ENCODE measurements around the gene POMZP3.
"Not testable (repeated sequence)": the region's sequence is repeated elsewhere in the genome, so short reads cannot be mapped to it uniquely, and the experiment has no call there.

The POMZP3 gene

DNA sequence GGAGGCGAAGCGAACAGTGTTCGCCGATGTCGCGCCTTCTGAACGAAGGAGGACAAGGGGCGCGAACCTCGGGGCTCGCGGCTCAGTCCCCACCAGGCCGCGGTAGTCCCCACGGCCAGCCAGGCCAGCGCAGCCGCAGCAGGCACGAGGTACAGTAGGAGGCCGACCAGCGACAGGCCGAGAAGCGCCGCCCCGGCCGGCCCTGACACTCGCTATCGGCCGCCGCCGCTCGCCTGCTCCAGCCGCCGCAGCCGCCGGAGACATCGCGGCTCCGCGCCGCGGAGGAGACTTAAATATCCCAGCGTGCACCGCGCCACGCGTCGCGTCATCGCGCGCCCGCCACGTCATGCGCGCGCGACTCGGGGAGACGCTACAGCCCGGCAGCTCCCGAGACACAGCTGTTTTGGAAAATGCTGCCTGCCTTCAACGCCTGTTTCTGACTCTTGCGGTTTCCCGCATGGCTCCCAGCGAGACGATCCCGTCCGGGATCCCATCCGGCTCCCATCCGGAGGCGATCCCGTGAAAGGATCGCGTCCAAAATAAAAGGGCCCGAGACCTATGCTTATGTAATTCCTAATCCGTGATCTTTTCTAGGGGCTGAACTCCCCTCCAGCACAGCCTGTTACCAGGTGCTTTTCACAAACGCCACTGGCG, at the start of gene POMZP3:
POMZP3 (minus strand) TSS at position 291 of the 654 bp plus-strand sequence. CDS start 1,215 bp downstream, outside the sequence.
- not testable (repeated sequence) for DNase-seq (ENCODE audit: low spot score)

DNA sequence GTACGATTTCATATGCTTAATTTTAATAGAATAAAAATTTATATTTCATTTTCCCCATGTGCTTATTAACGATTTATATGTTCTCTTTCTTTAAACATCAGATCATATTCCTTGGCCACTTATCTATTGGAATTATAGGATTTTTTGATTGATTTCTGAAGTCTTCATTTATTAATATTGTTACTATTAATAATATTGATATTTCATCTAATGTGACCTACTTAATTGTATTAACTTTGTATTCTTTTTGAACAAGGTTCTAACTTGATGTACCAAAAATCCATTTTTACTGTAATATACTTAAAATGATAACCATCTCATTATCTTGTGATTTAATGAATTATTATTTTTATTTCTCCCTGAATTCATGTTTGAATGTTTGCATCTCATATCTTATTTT, 48.7 kb upstream of the POMZP3 start:
- not testable (repeated sequence) for DNase-seq (ENCODE audit: low spot score)

DNA sequence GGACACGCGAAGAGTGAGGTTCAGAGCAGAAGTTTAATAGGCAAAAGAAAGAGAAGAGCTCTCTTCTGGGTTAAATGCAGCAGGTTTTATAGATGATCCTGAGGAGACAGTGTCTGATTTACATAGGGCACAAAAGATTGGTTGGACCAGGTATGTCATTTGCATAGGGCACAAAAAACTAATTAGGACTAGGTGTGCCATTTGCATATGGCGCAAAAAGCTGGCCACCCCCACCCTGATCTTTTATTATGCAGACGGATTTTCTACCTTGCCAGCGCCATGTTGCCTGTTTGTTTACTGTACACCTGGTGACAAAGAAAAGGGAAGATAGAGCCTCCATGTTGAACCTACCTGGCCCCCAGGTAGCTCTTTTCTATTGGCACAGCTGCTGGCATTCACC, 46.3 kb upstream of the POMZP3 start:
- DNase-seq (ENCODE audit: low spot score) = not testable (repeated sequence)

DNA sequence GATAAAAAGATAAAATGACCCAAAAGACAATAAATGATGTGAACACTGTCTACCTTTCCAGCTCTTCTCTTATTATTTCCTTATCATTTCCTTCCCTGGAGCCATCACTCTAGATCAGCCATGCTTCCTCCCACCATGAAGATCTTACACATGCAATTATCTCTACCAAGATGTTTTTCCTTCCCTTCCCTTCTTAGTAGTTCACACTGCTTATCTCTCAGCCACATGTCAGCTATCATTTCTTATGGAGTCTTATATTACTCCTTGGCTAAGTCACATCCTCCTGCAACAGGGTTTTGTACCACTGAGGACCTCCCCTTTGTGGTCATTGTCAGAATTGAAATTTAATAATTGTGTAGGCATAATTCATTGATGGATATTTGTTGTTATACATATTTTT, 32.1 kb upstream of the POMZP3 start:
- not testable (repeated sequence) for DNase-seq (ENCODE audit: low spot score)

DNA sequence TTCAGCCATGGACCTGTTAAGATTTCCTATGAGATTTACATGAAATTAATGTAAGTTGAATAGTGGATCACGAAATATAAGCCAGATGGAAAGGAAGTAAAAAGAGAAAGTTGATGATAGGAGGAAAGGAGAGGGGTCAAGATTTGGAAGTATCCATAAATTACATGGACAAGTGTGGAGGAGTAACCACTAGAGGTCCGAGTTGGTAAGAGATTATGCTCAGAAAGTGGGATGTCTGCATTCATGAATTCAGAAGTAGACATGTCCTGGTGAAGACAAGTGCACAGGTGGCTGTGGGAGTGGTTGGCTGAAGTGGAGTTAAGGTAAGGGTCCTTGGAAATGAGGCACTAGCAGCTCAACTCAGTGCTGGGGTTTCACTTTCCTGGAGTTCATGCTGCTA, 29.3 kb upstream of the POMZP3 start:
- DNase-seq (ENCODE audit: low spot score) = not testable (repeated sequence)

DNA sequence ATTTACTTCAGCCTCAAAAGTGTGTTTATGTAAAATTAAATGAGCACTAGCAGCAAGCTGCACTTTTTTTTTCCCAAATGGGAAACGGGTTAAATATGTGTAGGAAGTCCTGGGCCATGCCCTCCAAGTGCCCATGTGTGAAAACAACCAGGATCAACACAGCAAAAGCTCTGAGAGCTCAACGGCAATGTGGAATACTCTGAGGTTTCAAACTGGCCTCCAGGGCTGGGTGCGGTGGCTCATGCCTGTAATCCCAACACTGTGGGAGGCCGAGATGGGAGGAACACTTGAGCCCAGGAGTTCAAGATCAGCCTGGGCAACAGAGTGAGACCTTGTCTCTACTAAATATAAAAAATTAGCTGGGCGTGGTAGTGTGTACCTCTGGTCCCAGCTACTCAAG, 15.5 kb upstream of the POMZP3 start:
- not testable (repeated sequence) for DNase-seq (ENCODE audit: low spot score)

DNA sequence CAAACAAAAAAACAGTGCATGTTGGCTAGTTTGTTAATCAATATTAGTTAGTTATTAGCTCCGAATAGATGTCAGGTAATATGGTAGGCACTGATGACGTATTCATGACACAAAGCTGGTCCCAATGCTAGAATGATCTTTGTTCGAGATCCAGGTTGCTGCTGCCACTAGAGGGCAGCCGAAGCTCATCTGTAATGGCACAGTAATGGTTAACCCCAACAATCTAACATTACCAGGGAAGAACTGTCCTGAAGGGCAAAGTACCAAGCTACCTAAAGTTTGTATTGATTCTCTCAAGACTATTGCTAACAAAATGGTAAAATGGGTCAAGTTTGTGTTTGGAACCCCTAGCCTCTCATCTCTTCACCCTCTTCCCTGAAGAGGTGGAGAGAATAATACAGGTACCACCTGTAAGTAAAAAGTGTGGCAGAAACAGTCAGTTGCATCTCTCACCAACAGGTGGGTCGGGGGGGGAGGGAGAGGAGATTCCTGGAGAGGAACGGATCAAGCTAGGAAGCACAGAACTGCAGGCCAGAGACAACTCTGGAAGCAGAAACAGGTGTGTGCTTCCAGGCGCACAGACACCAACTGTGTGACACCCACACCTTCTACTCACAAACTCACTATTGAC, 10.1 kb upstream of the POMZP3 start:
- not testable (repeated sequence) for DNase-seq (ENCODE audit: low spot score)

DNA sequence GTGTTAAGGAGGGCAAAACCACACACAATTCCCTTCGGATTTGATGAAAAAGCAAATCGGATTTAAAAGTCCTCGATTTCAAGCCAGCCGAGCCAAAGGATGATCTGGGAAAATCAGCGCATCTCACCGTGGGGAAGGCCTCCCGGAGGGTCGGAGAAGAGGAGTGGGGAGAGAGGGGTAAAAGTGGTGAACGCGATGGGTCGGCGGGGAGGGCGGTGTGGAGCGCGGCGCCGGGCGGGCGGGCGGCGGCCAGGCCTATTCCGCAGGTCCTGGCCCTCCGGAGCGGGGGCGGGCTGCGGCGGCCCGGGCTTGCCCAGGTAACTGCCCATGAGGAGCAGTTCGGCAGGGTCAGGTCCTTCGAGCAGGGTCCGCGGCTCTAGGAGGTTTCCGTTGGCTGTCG, 498 bp downstream of the POMZP3 start:
- DNase-seq (ENCODE audit: low spot score) = not testable (repeated sequence)

DNA sequence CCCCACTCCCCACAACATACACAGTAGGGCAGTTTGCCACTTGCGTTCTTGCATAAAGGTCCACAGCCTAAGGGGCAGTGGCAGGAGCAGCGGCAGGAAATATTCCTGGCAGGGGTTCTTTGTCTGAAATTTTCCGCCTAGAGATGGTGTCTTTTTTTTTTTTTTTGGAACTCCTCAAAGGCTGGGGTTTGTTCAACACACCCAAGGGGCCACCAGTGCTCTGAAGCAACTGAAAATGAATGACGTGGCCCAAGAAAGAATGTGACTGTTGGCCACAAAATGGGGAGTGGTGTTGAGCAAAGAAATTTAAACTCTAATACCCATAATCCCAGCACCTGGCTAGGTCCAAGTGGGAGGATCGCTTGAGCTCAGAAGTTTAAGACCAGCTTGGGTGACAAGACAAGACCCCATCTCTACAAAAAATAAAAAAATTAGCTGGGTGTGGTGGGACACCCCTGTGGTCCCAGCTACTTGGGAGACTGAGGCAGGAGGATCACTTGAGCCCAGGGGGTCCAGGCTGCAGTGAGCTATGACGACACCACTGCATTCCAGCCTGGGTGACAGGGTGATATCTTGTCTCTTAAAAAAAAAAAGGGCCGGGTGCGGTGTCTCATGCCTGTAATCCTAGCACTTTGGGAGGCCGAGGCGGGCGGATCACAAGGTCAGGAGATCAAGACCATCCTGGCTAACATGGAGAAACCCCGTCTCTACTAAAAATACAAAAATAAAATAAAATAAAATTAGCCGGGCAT, 7.5 kb downstream of the POMZP3 start:
- DNase-seq (ENCODE audit: low spot score) = not testable (repeated sequence)

DNA sequence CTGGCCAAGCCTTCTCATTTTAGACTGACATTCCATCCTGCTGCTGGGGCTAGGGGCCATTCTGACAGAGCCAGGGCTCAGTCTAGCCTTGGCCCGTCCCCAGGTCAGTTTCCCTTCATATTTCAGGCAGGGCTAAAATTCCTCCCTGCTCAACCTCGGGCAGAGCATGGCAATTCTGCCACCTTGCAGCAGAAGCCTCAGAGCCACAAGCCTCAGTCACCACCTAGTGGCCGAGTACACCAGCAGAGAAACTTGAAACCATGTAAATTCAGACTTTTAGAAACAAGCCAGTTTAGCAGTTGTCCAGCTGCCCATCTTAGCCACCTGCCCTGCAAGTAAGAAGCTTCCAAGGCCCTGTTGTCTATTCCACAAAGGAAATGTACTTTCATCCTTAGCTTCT, 13.3 kb downstream of the POMZP3 start:
- DNase-seq (ENCODE audit: low spot score) = not testable (repeated sequence)

DNA sequence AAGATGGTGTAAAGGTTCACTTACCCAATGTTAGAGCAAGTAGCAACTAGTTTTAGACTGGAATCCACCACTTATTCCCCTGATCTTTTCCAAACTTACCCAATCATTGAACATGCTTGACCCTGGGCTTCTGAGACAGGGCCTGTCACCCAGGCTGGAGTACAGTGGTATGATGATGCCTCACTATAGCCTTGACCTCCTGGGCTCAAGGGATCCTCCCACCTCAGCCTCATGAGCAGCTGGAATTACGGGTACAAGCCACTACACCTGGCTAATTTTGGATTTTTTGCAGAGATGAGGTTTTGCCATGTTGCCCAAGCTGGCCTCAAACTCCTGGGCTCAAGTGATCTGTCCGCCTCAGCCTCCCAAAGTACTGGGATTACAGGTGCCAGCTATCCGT, 14.8 kb downstream of the POMZP3 start:
- DNase-seq (ENCODE audit: low spot score) = not testable (repeated sequence)

DNA sequence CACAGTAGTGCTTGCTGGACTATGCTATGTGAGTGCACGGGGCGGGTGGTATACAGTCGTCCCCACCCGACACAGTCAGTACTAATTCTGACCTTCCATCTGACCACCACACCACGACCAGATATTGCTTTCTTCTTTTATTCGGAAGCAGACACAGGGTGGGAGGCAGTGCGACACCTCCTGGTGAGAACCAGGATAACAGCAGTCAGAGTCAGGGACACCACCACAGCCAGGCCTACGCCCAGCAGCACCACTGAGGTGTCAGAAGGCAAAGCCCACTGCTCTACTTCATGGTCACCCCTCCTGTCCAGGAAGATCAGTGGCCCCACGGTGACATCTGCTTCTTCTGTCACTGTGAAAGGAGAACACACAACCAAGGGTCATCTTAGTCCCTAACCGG, 17.2 kb downstream of the POMZP3 start:
- DNase-seq (ENCODE audit: low spot score) = not testable (repeated sequence)

DNA sequence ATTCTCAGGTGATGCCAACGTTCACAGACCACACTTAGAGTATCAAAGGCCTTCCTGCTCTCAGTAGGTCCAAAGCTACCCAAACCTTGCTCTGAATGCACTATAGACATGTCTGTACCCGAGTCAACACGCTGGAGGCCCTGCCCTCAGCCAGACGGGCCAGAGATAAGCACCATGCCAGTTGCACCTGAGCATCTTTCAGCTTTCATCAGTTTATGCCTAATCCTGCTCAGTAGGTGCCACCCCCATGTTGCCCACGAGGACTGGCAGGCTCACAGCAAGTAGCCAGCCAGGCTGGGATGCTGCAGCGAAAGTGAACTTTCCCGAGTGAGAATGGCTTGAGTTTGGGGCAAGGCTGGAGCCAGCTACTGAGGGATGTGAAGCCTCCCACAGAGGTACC, 18.6 kb downstream of the POMZP3 start:
- DNase-seq (ENCODE audit: low spot score) = not testable (repeated sequence)

DNA sequence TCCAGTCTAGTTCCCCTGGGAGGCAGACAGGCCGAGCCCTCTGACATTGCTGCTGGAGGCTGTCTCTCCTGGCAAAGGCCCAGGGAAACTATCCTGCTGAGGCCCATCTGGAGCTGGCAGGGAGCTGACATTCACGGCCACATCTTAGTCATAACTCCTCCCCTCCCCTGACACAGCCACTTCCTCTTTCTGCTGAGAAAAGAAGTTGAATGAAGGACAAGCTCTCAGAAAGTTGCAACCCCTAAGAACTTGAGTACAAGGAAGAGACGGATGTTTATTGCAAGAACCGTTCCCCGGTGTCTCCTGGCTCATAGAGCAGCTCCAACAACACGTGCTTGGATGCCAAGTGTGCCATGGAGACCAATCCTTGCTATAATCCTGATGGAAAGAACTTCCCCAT, 21.1 kb downstream of the POMZP3 start:
- DNase-seq (ENCODE audit: low spot score) = not testable (repeated sequence)

DNA sequence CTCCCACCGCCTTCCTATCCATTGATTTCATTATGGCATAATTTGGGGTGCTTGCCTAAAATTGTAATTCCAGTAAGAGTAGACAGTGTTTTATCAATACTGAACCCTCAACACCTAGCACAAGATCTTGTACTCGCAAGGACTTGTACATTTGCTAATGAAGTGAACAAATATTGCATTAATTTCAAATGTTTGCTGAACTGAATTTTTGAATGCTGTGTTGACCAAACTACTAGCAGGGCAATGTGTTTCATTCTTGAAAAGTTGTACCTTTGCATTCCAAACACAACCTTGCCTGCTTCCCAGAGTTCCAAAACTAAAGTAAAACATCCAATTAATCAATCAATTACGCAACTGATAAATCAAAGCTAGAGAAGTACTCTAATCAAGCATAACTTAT, 26.4 kb downstream of the POMZP3 start:
- DNase-seq (ENCODE audit: low spot score) = not testable (repeated sequence)

DNA sequence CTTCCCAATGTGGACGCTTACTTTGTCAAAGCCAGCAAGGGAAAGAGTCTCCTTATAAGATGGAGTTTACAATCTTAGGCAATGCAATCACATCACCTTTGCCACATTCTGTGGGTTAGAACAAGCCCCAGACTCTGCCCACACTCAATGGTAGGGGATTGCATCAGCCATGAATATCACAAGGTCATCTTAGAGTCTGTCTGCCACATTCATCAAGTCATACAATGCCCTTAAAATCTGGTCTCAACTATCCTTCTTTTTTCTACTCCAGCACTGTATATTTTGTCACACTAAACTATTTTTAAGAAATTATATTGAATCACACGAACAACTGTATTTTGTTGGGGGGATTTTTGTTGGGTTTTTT, 27.0 kb downstream of the POMZP3 start:
- DNase-seq (ENCODE audit: low spot score) = not testable (repeated sequence)

DNA sequence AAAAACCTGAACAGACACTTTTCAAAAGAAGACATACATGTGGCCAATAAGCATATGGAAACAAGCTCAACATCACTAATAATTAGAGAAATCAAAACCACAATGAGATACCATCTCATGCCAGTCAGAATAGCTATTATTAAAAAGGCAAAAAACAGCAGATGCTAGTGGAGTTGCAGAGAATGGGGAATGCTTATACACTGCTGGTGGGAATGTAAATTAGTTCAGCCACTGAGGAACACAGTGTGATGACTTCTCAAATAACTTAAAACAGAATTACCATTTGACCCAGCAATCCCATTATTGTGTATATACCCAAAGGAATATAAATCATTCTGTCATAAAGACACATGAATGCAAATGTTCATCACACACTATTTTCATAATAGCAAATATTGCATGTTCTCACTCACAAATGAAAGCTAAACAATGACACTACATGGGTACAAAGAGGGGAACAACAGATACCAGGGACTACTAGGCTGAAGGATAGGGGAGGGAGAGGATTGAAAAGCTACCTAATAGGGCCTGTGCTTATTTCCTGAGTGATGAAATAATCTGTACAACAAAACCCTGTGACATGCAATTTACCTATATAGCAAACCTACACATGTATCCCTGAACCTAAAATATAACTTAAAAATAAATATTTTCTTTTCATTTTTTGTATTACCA, 28.4 kb downstream of the POMZP3 start:
- DNase-seq (ENCODE audit: low spot score) = not testable (repeated sequence)

DNA sequence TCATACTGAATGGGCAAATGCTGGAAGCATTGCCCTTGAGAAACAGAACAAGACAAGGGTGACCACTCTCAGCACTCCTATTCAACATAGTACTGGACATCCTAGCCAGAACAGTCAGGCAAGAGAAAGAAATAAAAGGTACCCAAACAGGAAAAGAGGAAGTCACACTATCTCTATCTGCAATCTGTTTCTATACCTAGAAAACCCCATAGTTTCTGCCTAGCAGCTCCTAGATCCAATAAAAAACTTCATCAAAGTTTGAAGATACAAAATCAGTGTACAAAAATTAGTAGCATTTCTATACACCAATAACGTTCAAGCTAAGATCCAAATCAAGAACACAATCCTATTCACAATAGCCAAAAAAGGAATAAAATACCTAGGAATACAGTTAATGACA, 29.8 kb downstream of the POMZP3 start:
- not testable (repeated sequence) for DNase-seq (ENCODE audit: low spot score)

DNA sequence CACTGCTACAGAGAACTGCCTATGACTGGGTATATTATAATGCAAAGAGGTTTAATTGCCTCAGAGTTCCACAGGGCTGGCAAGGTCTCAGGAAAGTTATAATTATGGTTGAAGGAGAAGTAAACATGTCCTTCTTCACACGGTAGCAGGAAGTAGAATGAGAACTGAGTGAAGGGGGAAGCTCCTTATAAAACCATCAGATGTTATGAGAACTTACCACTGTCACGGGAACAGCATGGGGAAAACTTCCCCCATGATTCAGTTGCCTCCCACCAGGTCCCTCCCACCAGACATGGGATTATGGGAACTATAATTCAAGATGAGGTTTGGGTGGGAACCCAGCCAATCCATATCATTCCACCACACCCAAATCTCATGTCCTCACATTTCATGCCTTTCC, 34.4 kb downstream of the POMZP3 start:
- not testable (repeated sequence) for DNase-seq (ENCODE audit: low spot score)

DNA sequence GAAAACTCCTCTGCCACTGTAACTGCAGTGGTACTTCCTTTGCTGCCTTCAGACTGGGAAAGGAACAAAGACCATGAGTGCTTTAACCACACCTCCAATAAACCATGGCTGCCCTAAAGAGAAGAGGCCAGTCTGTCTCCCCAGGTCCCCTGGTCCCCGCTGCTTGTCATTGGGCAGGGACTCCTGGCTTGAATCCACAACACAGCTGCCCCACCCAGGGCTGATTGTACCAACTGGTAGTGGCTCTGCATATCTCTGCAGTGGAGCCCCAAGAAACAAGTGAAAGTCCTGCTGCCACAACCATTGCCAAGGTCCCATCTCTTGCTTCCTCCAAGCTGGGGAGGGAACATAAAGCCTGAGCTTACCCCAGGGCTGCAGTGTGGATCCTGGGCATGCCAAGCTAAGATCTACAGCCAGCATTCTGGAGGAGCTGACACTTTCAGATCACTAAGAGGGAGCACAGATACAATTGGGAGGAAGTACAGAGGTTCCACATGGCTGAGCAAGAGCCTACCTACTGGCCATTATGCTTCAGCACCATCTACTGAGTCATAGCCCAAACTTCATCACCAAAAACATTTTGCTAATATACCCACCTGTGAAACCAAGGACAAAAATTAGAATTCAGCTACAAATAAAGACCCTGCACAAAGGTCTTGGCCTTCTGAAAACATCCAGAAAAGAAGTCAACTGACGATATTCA, 35.3 kb downstream of the POMZP3 start:
- not testable (repeated sequence) for DNase-seq (ENCODE audit: low spot score)

DNA sequence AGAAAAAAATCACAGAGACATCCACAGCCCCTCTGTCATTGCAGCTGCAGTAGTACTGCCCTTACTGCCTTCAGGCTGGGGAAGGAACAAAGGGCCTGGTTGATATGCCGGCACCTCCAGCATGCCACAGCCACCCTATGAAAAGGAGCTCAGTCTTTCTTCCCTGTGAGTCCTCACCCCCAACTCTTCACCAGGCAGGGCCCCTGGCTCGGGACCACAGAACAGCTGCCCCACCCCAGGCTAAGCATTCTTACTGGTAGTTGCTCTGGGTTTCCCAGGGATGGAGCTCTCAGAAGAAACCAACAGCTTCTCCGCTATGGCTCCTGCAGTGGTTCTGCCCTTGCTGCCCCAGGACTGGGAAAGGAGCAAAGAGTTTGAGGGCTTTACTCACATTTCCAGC, 36.0 kb downstream of the POMZP3 start:
- DNase-seq (ENCODE audit: low spot score) = not testable (repeated sequence)

DNA sequence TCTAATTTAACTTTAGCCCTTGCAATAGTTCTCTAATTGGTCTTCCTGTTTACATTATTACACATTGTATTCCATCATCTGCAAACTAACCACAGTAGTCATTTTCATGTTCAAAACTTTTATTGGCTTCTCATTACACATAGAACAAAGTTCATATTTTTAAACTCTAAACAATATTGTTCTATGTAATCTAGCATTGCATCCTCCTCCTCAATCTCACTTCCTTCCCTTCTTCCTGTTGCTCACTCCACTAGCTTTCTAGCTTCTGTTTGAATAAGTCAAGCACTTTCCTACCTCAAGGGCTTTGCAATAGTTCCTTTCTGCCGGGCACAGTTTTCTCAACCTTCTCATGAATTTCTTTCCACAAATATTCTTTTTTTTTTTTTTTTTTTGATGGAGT, 38.5 kb downstream of the POMZP3 start:
- not testable (repeated sequence) for DNase-seq (ENCODE audit: low spot score)
